ENCODE results near the gene FADD. TPM values are rescaled to one million over a fixed set of nuclear protein-coding genes. Genes with fewer than 3 reads are reported as not detected.
A peak's percentile ranks its signal among the peaks of the same experiment; 100 is the strongest.

Gene FADD
- total RNA-seq, 1 donor from 2014 or later: 21.3 TPM

- no peak overlapping the region for H3K27ac ChIP-seq
- TF ChIP-seq, protein P1, sequence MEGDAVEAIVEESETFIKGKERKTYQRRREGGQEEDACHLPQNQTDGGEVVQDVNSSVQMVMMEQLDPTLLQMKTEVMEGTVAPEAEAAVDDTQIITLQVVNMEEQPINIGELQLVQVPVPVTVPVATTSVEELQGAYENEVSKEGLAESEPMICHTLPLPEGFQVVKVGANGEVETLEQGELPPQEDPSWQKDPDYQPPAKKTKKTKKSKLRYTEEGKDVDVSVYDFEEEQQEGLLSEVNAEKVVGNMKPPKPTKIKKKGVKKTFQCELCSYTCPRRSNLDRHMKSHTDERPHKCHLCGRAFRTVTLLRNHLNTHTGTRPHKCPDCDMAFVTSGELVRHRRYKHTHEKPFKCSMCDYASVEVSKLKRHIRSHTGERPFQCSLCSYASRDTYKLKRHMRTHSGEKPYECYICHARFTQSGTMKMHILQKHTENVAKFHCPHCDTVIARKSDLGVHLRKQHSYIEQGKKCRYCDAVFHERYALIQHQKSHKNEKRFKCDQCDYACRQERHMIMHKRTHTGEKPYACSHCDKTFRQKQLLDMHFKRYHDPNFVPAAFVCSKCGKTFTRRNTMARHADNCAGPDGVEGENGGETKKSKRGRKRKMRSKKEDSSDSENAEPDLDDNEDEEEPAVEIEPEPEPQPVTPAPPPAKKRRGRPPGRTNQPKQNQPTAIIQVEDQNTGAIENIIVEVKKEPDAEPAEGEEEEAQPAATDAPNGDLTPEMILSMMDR (IDR thresholded peaks at IDR 0.05): no peak
- DNase-seq: no peak
Observed at GRCh38 chr11:70186936-70187335, 16.2 kb upstream of the FADD start.

DNA sequence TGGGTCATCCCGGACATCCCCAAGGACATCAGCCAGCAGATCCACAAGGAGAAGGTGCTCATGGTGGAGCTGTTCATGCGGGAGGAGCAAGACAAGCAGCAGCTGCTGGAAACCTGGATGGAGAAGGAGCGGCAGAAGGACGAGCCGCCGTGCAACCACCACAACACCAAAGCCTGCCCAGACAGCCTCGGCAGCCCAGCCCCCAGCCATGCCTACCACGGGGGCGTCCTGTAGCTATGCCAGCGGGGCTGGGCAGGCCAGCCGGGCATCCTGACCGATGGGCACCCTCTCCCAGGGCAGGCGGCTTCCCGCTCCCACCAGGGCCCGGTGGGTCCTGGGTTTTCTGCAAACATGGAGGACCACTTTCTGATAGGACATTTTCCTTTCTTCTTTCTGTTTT is 15.3 kb upstream of the FADD start:
- ATAC-seq (no peak), DNase-seq (no peak)
- no peaks in the 10 kb centered on the region for H3K9me3 ChIP-seq
- H3K36me3 ChIP-seq: no peaks in the 10 kb centered on the region
- H3K27me3 ChIP-seq: no peaks in the 10 kb centered on the region
- no peaks in the 10 kb centered on the region for H3K4me1 ChIP-seq
- H3K27ac ChIP-seq: no peak overlapping the region
- TF ChIP-seq, protein P1 (IDR thresholded peaks at IDR 0.05): no peak
- intact Hi-C loops (cut with DNase I): no loop called here
- no peak overlapping the region for H3K4me3 ChIP-seq

More at GRCh38 chr11:70186936-70187335, 16.2 kb upstream of the FADD start:
- intact Hi-C loops (cut with DNase I): no loop called here
- no peaks in the 10 kb centered on the region for H3K4me1 ChIP-seq
- no peaks in the 10 kb centered on the region for H3K9me3 ChIP-seq
- H3K36me3 ChIP-seq: no peaks in the 10 kb centered on the region
- no peaks in the 10 kb centered on the region for H3K27me3 ChIP-seq
- no peak for ATAC-seq
- H3K4me3 ChIP-seq: no peak overlapping the region

GRCh38 chr11:70189622-70190021 is 13.5 kb upstream of the FADD start:
- no peak for DNase-seq
- H3K9me3 ChIP-seq: no peaks in the 10 kb centered on the region
- intact Hi-C loops (cut with DNase I): loop anchor here (5.0 to 10.0 kb wide), 2 partner anchors 267 to 505 kb away; no protein-coding TSS in a partner anchor
- H3K27ac ChIP-seq: no peak overlapping the region
- TF ChIP-seq, protein P1 (IDR thresholded peaks at IDR 0.05): no peak
- no peaks in the 10 kb centered on the region for H3K4me1 ChIP-seq
- H3K27me3 ChIP-seq: no peaks in the 10 kb centered on the region
- ATAC-seq: no peak
- no peaks in the 10 kb centered on the region for H3K36me3 ChIP-seq
- H3K4me3 ChIP-seq: no peak overlapping the region

DNA sequence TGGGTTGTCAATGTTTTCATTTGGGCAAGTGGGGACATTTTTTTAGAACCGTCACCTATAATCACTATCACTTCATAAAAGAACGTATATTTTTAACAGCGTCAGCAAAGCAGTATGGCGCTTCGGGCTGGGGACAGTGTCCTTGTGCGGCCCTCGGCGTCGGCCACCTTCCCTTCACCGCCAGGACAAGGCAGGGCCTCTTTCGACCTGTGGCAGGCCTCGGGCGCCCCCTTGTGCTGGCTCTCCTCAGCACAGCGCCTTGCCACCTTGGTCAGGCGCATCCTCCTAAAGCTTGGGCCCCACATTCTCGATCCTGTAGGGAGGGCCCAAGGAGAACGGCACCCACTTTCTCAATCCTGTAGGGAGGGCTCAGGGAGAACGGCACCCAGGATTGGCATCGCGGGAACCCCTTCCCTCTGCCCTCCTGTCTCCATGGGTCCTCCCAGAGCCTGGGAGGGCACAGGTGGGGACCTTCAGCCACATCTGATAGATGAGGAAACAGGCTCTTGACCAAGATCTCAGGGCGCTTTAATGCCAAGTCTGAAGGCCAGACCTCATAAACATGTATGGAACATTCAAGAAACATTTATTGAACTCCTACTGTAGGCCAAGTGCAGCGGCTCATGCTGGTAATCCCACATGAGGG is 11.5 kb upstream of the FADD start:
- TF ChIP-seq, protein P1 (IDR thresholded peaks at IDR 0.05): peak; percentile 86
- H3K9me3 ChIP-seq: no peaks in the 10 kb centered on the region
- H3K36me3 ChIP-seq: no peaks in the 10 kb centered on the region
- H3K4me3 ChIP-seq: no peak overlapping the region
- intact Hi-C loops (cut with DNase I): loop anchor here (5.0 to 10.0 kb wide), 2 partner anchors 269 to 507 kb away; no protein-coding TSS in a partner anchor
- ATAC-seq (peak; percentile 90), DNase-seq (peak; percentile 87)
- H3K4me1 ChIP-seq: no peaks in the 10 kb centered on the region
- no peaks in the 10 kb centered on the region for H3K27me3 ChIP-seq
- H3K27ac ChIP-seq: no peak overlapping the region

GRCh38 chr11:70192666-70193410 is 10.3 kb upstream of the FADD start:
- H3K4me3 ChIP-seq: no peak overlapping the region
- no peak for ATAC-seq
- no peak overlapping the region for H3K27ac ChIP-seq
- intact Hi-C loops (cut with DNase I): loop anchor here (5.0 to 10.0 kb wide), 2 partner anchors 271 to 508 kb away; no protein-coding TSS in a partner anchor
- H3K9me3 ChIP-seq: no peaks in the 10 kb centered on the region
- TF ChIP-seq, protein P1 (IDR thresholded peaks at IDR 0.05): no peak
- no peak for DNase-seq
- no peaks in the 10 kb centered on the region for H3K27me3 ChIP-seq
- no peaks in the 10 kb centered on the region for H3K4me1 ChIP-seq
- no peaks in the 10 kb centered on the region for H3K36me3 ChIP-seq

All from upper lobe of right lung (tissue), 1 donor.